Measurements from ENCODE around the gene TRPM2.
"Not testable (repeated sequence)": the region's sequence is repeated elsewhere in the genome, so short reads cannot be mapped to it uniquely, and the experiment has no call there.

Gene TRPM2

GRCh38 chr21:44356160-44356559, 2.7 kb downstream of the TRPM2 start:
- DNase-seq: no peak

GRCh38 chr21:44356636-44357035, 3.2 kb downstream of the TRPM2 start:
- no peak for DNase-seq

GRCh38 chr21:44357064-44357837, 3.8 kb downstream of the TRPM2 start:
- DNase-seq: no peak

GRCh38 chr21:44359396-44359795, 6.0 kb downstream of the TRPM2 start:
- no peak for DNase-seq

GRCh38 chr21:44360159-44360558, 6.7 kb downstream of the TRPM2 start:
- no peak for DNase-seq

GRCh38 chr21:44361903-44362302, 8.5 kb downstream of the TRPM2 start:
- DNase-seq: not testable (repeated sequence)

GRCh38 chr21:44363278-44363677, 9.9 kb downstream of the TRPM2 start:
- DNase-seq: no peak

- DNase-seq: no peak
Measured at GRCh38 chr21:44364151-44365053, 11.0 kb downstream of the TRPM2 start.

GRCh38 chr21:44365251-44365966, 12.0 kb downstream of the TRPM2 start:
- no peak for DNase-seq

GRCh38 chr21:44365967-44366585, 12.7 kb downstream of the TRPM2 start:
- DNase-seq: no peak

GRCh38 chr21:44366586-44367211, 13.3 kb downstream of the TRPM2 start:
- DNase-seq: no peak

- no peak for DNase-seq
Measured at GRCh38 chr21:44368711-44369446, 15.5 kb downstream of the TRPM2 start.

GRCh38 chr21:44370027-44370735, 16.8 kb downstream of the TRPM2 start:
- DNase-seq: no peak

GRCh38 chr21:44370786-44371410, 17.5 kb downstream of the TRPM2 start:
- DNase-seq: no peak

GRCh38 chr21:44371596-44371995, 18.2 kb downstream of the TRPM2 start:
- no peak for DNase-seq

- DNase-seq: no peak
Measured at GRCh38 chr21:44372616-44373015, 19.2 kb downstream of the TRPM2 start.

- no peak for DNase-seq
Measured at GRCh38 chr21:44374601-44375280, 21.3 kb downstream of the TRPM2 start.

- DNase-seq: no peak
Measured at GRCh38 chr21:44375281-44375651, 21.8 kb downstream of the TRPM2 start.

GRCh38 chr21:44375761-44376241, 22.4 kb downstream of the TRPM2 start:
- DNase-seq: no peak

- no peak for DNase-seq
Measured at GRCh38 chr21:44376606-44377005, 23.2 kb downstream of the TRPM2 start.

Data from NCI-H2029 treated with DMSO at 0.1 percent for 48 hours (cell line).